ENCODE data around the gene SRCIN1.
A peak's percentile ranks its signal among the peaks of the same experiment; 100 is the strongest.
"Not testable (repeated sequence)": the region's sequence is repeated elsewhere in the genome, so short reads cannot be mapped to it uniquely, and the experiment has no call there.

Gene SRCIN1

DNA sequence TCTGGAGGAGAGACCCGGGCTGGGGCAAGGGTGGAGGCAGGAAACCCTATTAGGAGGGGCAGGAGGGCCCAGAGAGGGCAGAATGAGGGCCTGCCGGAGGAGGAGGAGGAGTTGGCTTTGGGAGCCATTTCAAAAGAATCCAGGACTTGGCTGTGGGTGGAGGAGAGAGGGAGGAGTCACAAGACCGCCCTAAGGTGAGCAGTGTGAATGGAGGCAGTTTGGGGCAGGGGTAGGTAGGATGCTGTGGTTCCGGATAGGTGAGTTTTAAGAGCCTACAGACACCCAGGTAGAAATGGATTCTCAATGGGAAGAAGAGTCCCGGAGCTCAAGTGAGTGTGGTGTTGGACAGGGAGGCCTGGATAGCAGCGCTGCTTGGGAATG is 97.2 kb downstream of the SRCIN1 start:
- no peak overlapping the region for H3K27ac Mint-ChIP-seq
- peaks cover 6% of the 10 kb centered on the region for H3K36me3 Mint-ChIP-seq (ENCODE audit: low read depth)
- H3K9me3 Mint-ChIP-seq: no peaks in the 10 kb centered on the region
- peaks cover 34% of the 10 kb centered on the region for H3K4me1 Mint-ChIP-seq
- H3K27me3 Mint-ChIP-seq (ENCODE audit: low read depth): peaks cover 45% of the 10 kb centered on the region
- TF ChIP-seq, protein P1, sequence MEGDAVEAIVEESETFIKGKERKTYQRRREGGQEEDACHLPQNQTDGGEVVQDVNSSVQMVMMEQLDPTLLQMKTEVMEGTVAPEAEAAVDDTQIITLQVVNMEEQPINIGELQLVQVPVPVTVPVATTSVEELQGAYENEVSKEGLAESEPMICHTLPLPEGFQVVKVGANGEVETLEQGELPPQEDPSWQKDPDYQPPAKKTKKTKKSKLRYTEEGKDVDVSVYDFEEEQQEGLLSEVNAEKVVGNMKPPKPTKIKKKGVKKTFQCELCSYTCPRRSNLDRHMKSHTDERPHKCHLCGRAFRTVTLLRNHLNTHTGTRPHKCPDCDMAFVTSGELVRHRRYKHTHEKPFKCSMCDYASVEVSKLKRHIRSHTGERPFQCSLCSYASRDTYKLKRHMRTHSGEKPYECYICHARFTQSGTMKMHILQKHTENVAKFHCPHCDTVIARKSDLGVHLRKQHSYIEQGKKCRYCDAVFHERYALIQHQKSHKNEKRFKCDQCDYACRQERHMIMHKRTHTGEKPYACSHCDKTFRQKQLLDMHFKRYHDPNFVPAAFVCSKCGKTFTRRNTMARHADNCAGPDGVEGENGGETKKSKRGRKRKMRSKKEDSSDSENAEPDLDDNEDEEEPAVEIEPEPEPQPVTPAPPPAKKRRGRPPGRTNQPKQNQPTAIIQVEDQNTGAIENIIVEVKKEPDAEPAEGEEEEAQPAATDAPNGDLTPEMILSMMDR (IDR thresholded peaks at IDR 0.05; ENCODE audit: unreplicated experiment in 3 of 3): no peak
- H3K4me3 Mint-ChIP-seq: peak overlapping the region; percentile 46 to 55 (median 50)

DNA sequence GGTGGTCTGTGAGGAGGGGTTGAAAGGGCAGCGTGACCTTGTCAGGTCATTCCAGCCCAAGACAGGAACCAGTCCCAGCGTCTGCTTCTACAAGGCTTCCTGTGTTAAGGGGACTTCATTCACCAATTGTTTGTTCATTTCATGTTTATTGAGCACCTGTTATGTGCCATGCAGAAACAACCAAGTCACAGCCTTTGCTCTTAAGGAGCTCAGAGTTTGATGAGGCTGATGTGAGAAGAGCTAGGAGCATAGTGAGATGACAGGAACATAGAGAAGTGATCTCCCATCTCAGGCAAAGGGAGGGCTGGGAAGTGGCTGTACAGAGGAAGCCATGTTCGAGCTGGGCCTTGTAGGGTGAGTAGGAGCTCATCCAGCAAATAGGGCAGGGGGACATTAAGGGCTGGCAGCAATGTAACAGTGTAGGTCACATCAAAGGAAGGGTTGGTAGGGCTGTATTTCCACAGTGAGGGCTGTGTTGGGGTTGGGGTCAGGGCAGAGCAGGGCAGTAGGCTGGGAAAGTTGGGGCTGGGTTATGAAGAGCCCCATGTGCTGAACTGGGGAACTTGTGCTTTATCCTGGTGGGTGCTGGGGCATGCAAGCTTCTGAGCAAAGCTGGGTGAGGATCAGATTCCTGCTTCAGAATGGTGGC is 97.7 kb downstream of the SRCIN1 start:
- H3K36me3 Mint-ChIP-seq (ENCODE audit: low read depth): peaks cover 9% of the 10 kb centered on the region
- no peaks in the 10 kb centered on the region for H3K9me3 Mint-ChIP-seq

DNA sequence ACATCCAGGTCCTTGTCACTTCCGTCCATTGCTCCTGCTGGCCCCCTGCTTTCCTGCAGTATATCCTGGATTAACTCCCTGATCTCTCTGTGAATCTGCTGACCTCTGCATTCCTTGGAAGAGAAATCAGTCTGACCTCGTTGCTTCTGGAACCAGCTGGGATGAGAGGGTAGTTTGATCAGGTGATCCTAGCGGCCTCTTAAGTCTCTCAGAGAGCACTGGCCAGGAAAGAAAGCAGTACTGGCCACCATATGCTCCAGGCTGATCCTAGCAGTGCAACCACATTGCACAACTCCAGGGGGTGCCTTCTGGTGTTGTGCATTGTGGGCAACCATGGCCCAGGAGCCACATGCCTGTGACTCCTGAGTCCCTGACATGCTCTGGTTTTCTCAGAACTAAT is 98.3 kb downstream of the SRCIN1 start:
- H3K4me1 Mint-ChIP-seq: peaks cover 32% of the 10 kb centered on the region
- no peak overlapping the region for H3K27ac Mint-ChIP-seq
- H3K36me3 Mint-ChIP-seq (ENCODE audit: low read depth): peaks cover 15% of the 10 kb centered on the region
- H3K9me3 Mint-ChIP-seq: no peaks in the 10 kb centered on the region
- H3K4me3 Mint-ChIP-seq: peak overlapping the region in 1 of 3 experiments; percentile 46
- peaks cover 41% of the 10 kb centered on the region for H3K27me3 Mint-ChIP-seq (ENCODE audit: low read depth)
- TF ChIP-seq, protein P1 (IDR thresholded peaks at IDR 0.05; ENCODE audit: unreplicated experiment in 3 of 3): no peak

More for the DNA sequence above, 97.7 kb downstream of the SRCIN1 start:
- peaks cover 34% of the 10 kb centered on the region for H3K4me1 Mint-ChIP-seq
- H3K27ac Mint-ChIP-seq: no peak overlapping the region
- H3K4me3 Mint-ChIP-seq: peak overlapping the region; percentile 46 to 55 (median 50)
- TF ChIP-seq, protein P1 (IDR thresholded peaks at IDR 0.05; ENCODE audit: unreplicated experiment in 3 of 3): no peak
- peaks cover 45% of the 10 kb centered on the region for H3K27me3 Mint-ChIP-seq (ENCODE audit: low read depth)

DNA sequence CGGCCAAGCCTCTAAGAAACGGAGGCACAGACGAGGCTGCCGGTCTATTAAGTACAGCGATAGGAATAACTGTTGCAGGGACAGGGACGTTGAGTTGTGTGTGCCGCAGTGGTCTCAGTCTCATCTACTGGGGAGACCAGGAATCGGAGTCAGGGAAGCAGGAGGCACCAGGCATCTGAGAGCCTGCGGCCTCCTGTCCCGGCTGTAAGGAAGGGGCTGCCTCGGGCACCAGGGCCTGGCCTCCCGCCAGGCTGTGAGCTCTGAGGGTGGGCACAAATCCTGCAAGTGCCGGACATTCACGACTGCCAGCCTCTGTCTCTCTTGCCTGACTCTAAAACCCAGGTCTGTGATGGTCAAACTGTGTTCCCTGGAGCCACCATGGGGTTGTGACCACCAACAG is 101.5 kb downstream of the SRCIN1 start:
- Mint-ChIP-seq H3K36me3 (ENCODE audit: low read depth) (peaks cover 33% of the 10 kb centered on the region), H3K9me3 (no peaks in the 10 kb centered on the region), H3K27me3 (ENCODE audit: low read depth) (peaks cover 18% of the 10 kb centered on the region), H3K27ac (no peak overlapping the region), H3K4me3 (no peak overlapping the region), H3K4me1 (peaks cover 13% of the 10 kb centered on the region)
- TF ChIP-seq, protein P1 (IDR thresholded peaks at IDR 0.05; ENCODE audit: unreplicated experiment in 3 of 3): no peak

DNA sequence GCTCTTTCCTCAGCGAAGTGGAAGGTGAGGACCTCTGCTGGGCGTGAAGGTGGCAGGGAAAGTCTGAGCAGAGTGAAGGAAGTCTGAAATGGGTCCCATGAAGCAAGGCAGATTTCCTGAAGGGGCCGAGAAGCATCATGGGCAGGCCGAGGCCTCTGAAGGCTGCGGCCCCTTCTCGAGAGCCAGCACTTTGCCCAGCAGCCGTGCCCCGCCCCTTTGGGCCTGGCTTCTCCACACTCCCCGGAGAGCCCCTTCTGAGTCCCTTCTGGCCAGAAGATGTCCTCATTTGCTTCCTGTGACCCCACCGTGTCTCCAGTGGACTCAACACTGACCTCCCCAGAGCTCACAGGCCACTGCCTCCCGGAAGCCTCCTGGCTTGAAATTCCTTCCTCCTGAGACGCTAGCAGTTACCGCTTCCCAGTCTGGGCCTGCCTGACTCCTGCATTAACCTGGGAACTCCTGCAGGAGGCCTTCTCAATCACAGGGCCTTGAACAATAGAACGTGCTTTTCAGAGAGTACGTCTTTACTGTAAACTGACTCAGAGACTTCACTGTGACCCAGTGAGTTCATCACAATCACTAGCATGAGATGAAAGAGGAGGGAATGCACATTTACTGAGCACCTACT is 102.4 kb downstream of the SRCIN1 start:
- not testable (repeated sequence) for H3K27ac Mint-ChIP-seq, H3K4me1 Mint-ChIP-seq, H3K9me3 Mint-ChIP-seq, H3K4me3 Mint-ChIP-seq
- H3K36me3 Mint-ChIP-seq (ENCODE audit: low read depth): peaks cover 39% of the 10 kb centered on the region
- H3K27me3 Mint-ChIP-seq (ENCODE audit: low read depth): peaks cover 13% of the 10 kb centered on the region

DNA sequence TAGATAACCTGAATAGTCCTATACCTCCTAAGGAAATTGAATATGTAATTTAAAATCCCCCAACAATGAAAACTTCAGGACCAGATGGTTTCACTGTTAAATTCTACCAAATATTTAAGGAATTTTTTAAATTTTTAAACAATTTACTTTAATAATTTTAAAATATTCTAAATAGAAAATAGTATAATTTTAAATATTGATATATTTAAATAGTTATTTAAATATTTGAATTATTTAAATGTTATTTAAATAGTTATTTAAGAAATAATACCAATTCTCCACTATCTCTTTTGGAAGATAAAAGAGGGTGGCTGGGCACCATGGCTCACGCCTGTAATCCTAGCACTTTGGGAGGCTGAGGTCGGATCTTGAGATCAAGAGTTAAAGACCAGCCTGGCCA is 104.0 kb downstream of the SRCIN1 start:
- not testable (repeated sequence) for H3K9me3 Mint-ChIP-seq, H3K4me3 Mint-ChIP-seq

DNA sequence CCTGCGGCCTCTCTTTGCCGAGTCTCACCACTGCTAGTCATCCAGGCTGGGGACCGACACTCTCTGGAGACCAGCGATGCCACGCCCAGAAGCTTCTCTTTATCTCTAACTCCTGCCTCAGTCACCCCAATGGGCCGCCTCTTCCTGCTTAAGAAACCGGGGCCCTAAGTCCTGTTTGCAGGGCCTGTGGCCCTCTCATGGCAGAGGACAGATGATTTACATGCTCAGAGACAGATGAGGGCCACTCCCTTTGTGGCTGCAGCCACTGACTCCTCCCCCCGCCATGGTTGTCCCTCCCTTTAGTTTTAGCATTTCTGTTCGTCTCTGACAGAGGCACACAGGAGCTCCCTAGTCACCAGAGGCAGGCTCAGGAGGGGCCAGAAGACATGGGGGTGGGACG is 106.5 kb downstream of the SRCIN1 start:
- peaks cover 74% of the 10 kb centered on the region for H3K36me3 Mint-ChIP-seq (ENCODE audit: low read depth)
- not testable (repeated sequence) for H3K4me1 Mint-ChIP-seq; H3K4me3 Mint-ChIP-seq; H3K9me3 Mint-ChIP-seq; H3K27ac Mint-ChIP-seq; H3K27me3 Mint-ChIP-seq (ENCODE audit: low read depth)

More for the DNA sequence above, 104.0 kb downstream of the SRCIN1 start:
- peaks cover 50% of the 10 kb centered on the region for H3K36me3 Mint-ChIP-seq (ENCODE audit: low read depth)
- H3K4me1 Mint-ChIP-seq; H3K27ac Mint-ChIP-seq; H3K27me3 Mint-ChIP-seq (ENCODE audit: low read depth): not testable (repeated sequence)

Measured in nephron (organoid).